ENCODE measurements around the gene RABGAP1L. TPM values are rescaled to one million over a fixed set of nuclear protein-coding genes. Genes with fewer than 3 reads are reported as not detected.
"Not testable (repeated sequence)": the region's sequence is repeated elsewhere in the genome, so short reads cannot be mapped to it uniquely, and the experiment has no call there.

The RABGAP1L gene
- total RNA-seq, 2 donors from 2014 or later = 51.4 to 124 TPM

GRCh38 chr1:174689524-174689923 is 530.2 kb downstream of the RABGAP1L start:
- H3K27ac ChIP-seq = no peak overlapping the region
- no peak overlapping the region for H3K4me3 ChIP-seq
- H3K9me3 ChIP-seq = no peaks in the 10 kb centered on the region
- H3K27me3 ChIP-seq = no peaks in the 10 kb centered on the region
- TF ChIP-seq CTCF (IDR thresholded peaks at IDR 0.05) (no peak), POLR2A (IDR thresholded peaks at IDR 0.05) (no peak)
- ATAC-seq (no peak), DNase-seq (no peak)
- 41 to 44% methylated on average over 1 of the region's 1 CpG for WGBS, 2 donors
- intact Hi-C loops (cut with DNase I) = no loop called here
- H3K4me1 ChIP-seq = no peaks in the 10 kb centered on the region
- no peaks in the 10 kb centered on the region for H3K36me3 ChIP-seq (replicated peaks in 1 of 2; ENCODE audit: insufficient read depth in 1 of 2, low read depth in 2 of 2)

GRCh38 chr1:174690266-174690665 is 530.9 kb downstream of the RABGAP1L start:
- Histone ChIP-seq H3K4me1 (no peaks in the 10 kb centered on the region), H3K9me3 (no peaks in the 10 kb centered on the region), H3K27ac (no peak overlapping the region), H3K4me3 (no peak overlapping the region), H3K27me3 (no peaks in the 10 kb centered on the region), H3K36me3 (replicated peaks in 1 of 2; ENCODE audit: insufficient read depth in 1 of 2, low read depth in 2 of 2) (no peaks in the 10 kb centered on the region)
- DNase-seq (no peak), ATAC-seq (no peak)
- intact Hi-C loops (cut with DNase I) = no loop called here
- no peak for TF ChIP-seq CTCF (IDR thresholded peaks at IDR 0.05)
- no peak for TF ChIP-seq POLR2A (IDR thresholded peaks at IDR 0.05)

- Histone ChIP-seq H3K4me1 (no peaks in the 10 kb centered on the region), H3K4me3 (no peak overlapping the region), H3K36me3 (replicated peaks in 1 of 2; ENCODE audit: insufficient read depth in 1 of 2, low read depth in 2 of 2) (no peaks in the 10 kb centered on the region), H3K27ac (no peak overlapping the region), H3K27me3 (no peaks in the 10 kb centered on the region), H3K9me3 (no peaks in the 10 kb centered on the region)
- TF ChIP-seq CTCF (IDR thresholded peaks at IDR 0.05) = no peak
- intact Hi-C loops (cut with DNase I) = no loop called here
- WGBS, 2 donors = 92 to 94% methylated on average over 1 of the region's 1 CpG
- ATAC-seq (no peak), DNase-seq (no peak)
Measured at GRCh38 chr1:174692313-174692712, 533.0 kb downstream of the RABGAP1L start.

GRCh38 chr1:174693085-174693484 is 533.8 kb downstream of the RABGAP1L start:
- Histone ChIP-seq H3K27me3 (no peaks in the 10 kb centered on the region), H3K4me1 (no peaks in the 10 kb centered on the region), H3K9me3 (no peaks in the 10 kb centered on the region), H3K27ac (no peak overlapping the region), H3K4me3 (no peak overlapping the region), H3K36me3 (replicated peaks in 1 of 2; ENCODE audit: insufficient read depth in 1 of 2, low read depth in 2 of 2) (no peaks in the 10 kb centered on the region)
- intact Hi-C loops (cut with DNase I) = no loop called here
- 67 to 74% methylated on average over 3 of the region's 3 CpGs for WGBS, 2 donors
- no peak for DNase-seq
- TF ChIP-seq CTCF (IDR thresholded peaks at IDR 0.05) (no peak), POLR2A (IDR thresholded peaks at IDR 0.05) (no peak)
- no peak for ATAC-seq

- H3K4me3 ChIP-seq; H3K4me1 ChIP-seq; H3K27me3 ChIP-seq; intact Hi-C loops (cut with DNase I); H3K27ac ChIP-seq; H3K36me3 ChIP-seq (replicated peaks in 1 of 2; ENCODE audit: insufficient read depth in 1 of 2, low read depth in 2 of 2); DNase-seq; H3K9me3 ChIP-seq; ATAC-seq: not testable (repeated sequence)
Measured at GRCh38 chr1:174693539-174693938, 534.2 kb downstream of the RABGAP1L start.

Measured in body of pancreas (tissue), 4 donors.